RCC 7860 (cell line): ENCODE measurements around the gene ARMC2.
"Not testable (repeated sequence)": the region's sequence is repeated elsewhere in the genome, so short reads cannot be mapped to it uniquely, and the experiment has no call there.

Experiments
- DNase-seq: peaks from one replicate; pipeline ENCODE4 v3.0.0-alpha.2; 2015; ENCODE audit warnings: low spot score
- FAIRE-seq: peaks from 2 replicates; lab custom pipeline; 2012; peaks lifted over from hg19 to GRCh38; lab: Jason Lieb, UNC

ARMC2 gene

DNA sequence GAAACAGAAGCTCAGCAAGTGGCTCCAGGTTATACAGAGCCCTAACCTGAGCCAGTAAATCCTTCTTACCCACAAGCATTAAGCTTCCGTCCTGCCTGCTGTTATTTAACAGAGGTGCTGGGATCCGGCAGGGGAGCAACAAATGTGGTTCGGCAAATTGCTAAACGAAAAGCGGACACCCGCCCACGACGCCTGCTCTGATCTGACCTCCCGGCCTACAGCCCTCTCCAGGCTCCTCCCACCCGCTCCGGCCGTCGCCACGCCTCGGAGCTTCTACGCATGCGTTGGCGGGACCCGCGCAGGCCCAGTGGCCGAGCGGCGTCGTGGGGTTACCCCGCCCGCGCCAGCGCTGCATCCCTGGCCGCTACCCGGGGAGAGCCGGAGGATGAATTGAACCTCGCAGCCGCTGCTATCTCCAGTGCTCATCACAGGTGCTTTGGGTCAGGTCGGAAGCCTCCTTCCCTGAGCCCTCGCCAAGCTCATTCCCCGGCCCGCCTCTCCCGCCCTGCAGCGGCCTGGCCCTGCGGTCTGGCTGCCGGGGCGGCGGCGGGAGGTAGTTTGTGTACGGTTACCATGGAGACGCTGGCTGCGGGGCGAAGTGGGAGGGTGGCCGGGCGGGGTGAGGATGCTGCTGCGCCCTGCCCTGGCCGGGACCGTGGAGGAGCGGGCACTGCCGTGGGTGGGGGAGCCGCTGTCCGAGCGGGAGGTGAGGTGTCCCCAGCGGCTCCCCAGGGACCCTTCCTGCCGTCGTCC is at the start of gene ARMC2:
Gene ARMC2 (plus strand): TSS at position 307 of the 753 bp plus-strand sequence. CDS start 5,846 bp downstream, outside the sequence.
- peak; percentile 75 for DNase-seq
- FAIRE-seq, result no peak

- DNase-seq, result peak; percentile 59
- peak; percentile 67 for FAIRE-seq
Measured at GRCh38 chr6:108798670-108799353, 49.4 kb upstream of the ARMC2 start.

- no peak for DNase-seq
- no peak for FAIRE-seq
Measured at GRCh38 chr6:108799354-108799717, 48.9 kb upstream of the ARMC2 start.

DNA sequence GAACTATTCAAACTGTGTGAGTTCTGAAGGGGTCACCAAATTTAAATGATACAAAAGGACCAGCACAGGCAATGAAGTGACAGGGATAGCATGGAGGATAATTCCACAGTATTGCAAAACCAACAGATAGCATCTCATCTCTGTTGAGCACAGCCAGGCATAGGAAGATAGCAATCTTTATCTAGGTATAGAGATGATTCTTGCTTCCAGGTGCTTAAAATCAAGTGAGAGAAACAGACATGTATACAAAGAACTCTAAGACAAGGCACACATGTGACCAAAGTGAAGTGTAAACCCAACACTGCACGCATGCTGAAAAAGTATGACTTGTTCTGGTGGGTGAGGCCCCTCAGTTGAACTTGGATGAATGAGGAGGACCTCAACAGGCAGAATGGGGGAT is 48.4 kb upstream of the ARMC2 start:
- DNase-seq, result no peak
- no peak for FAIRE-seq

GRCh38 chr6:108800427-108800864 is 47.8 kb upstream of the ARMC2 start:
- DNase-seq (no peak), FAIRE-seq (no peak)

GRCh38 chr6:108801366-108801765 is 46.9 kb upstream of the ARMC2 start:
- no peak for FAIRE-seq
- DNase-seq, result no peak

DNA sequence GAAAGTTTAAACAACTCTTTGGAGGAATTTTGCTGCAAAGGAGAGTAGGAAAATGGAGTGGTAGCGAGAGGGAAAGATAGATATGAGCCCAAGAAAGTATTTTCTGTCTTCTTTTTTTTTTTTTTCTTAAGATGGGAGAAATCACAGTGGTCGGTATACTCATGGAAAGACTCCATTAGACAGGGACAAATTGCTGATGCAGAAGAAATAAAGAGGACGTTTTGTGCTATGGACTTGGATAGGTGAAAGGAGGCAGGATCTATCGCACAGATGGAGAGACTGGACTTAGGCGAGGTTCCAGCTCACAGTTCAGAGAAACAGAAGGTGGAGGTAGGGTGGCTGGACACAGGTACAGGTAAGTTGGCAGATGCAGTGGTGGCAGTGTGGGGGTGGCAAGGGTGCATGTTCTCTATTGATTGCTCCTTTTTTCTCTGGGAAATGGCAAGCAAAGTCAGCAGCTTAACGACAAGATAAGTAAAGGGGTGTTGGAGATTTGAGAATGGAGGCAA is 44.2 kb upstream of the ARMC2 start:
- DNase-seq, result no peak
- FAIRE-seq, result no peak

DNA sequence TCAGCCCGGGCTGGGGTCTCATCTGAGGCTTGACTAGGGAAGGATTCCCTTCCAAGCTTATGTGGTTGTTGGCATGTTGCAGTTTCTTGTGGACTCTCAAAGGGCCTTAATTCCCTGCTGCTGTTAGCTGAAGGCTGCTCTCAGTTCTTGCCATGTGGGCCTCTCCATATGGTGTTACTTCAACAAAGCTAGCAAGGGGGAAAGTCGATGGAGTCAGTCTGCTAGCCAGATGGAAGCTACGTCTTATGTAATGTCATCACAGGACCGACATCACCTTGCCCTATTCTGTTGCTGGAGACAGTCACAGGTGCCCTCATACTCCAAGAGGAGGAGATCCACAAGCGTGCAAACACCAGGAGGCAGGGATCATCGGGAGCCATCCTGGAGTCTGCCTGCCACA is 43.3 kb upstream of the ARMC2 start:
- DNase-seq (no peak), FAIRE-seq (no peak)

GRCh38 chr6:108805611-108806167 is 42.5 kb upstream of the ARMC2 start:
- DNase-seq, result no peak
- FAIRE-seq, result no peak

GRCh38 chr6:108806171-108806570 is 42.1 kb upstream of the ARMC2 start:
- DNase-seq (no peak), FAIRE-seq (no peak)

GRCh38 chr6:108806665-108807064 is 41.6 kb upstream of the ARMC2 start:
- FAIRE-seq, result no peak
- DNase-seq, result no peak

- FAIRE-seq (no peak), DNase-seq (no peak)
Measured at GRCh38 chr6:108807928-108808327, 40.3 kb upstream of the ARMC2 start.

DNA sequence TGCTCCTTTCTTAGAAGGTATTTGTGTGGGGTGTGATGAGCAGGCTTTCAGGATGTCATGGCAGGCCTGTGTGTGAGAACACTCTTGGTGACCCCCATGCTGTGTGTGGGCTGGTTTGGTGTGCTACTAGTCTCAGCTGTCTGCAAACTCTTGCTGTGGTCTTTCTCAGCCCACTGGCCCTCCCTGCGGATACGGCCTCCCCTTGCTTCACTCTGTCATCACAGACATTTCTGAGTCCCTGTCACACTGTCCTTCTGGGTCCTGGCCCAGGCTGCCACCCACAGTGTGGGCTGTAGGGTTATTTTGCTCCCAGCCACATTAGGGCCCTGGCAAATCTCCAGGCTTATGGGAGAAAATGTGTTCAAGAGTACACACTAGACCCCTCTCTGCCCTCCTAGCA is 39.0 kb upstream of the ARMC2 start:
- no peak for FAIRE-seq
- DNase-seq, result no peak

- no peak for DNase-seq
- FAIRE-seq, result no peak
Measured at GRCh38 chr6:108810057-108810643, 38.1 kb upstream of the ARMC2 start.

DNA sequence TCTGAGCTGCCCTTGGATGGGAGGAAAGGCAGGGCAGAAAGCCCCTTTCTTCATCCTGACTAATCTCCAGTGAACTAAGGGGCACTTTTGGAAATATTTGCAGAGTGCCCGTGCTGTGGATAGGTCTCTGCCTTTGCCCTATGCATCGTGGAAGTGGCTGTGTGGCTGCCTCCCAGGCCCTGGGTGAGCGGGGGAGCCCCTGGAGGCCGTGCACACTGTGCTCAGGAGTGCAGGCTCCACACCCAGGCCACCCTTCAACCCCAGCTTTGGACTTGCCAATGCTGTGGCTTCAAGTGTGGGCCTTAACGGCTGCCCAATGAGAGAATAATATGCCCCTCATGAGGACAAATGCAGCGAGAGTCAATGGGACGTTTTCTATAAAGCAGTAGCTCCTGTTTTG is 36.7 kb upstream of the ARMC2 start:
- FAIRE-seq (no peak), DNase-seq (no peak)

DNA sequence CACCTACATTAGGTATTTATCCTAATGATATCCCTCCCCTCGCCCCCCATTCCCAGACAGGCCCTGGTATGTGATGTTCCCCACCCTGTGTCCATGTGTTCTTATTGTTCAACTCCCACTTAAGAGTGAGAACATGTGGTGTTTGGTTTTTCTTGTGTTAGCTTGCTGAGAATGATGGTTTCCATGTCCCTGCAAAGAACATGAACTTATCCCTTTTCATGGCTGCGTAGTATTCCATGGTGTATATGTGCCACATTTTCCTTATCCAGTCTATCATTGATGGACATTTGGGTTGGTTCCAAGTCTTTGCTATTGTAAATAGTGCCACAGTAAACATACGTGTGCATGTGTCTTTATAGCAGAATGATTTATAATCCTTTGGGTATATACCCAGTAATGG is 35.0 kb upstream of the ARMC2 start:
- FAIRE-seq, result not testable (repeated sequence)

GRCh38 chr6:108817276-108817675 is 30.9 kb upstream of the ARMC2 start:
- not testable (repeated sequence) for DNase-seq

More for the DNA sequence above, 35.0 kb upstream of the ARMC2 start:
- not testable (repeated sequence) for DNase-seq

DNA sequence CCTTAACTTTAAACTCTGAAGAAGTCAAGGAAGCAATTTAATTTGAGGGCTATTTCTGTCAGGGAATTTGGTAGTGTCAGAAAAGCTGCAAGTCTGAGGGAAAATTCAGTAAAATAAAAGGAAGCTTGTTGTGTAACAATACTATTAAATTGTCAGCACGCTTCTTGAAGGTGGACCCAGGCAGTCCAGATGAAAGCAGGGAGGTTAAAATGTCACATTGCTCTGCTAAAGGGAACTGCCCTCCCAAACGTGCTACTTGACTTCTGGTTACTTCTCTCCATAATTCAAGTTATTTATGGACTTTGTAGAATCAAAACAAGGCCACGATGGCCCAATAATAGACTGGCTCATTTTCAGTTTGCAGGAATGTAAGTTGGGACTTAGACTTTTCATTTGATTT is 28.2 kb upstream of the ARMC2 start:
- DNase-seq (no peak), FAIRE-seq (no peak)

More at GRCh38 chr6:108817276-108817675, 30.9 kb upstream of the ARMC2 start:
- FAIRE-seq, result not testable (repeated sequence)

DNA sequence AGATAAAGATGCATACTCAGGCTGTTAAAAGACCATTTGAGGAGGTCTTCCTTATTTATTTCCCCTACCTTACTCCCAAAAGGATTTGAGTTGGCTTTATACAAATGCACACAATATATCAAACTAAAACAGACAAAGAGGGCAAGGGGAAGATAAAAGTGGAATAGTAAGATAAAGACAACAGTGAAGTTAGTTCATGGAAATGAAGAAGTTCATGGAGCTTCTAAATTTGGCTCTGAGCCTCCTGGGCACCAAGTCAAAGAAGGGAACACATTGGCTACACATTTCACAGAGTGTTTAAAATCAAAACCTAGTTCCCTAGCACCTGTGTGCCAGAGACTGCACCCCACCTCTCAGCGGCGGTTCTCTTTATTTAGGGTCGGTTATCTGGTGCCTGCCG is 25.8 kb upstream of the ARMC2 start:
- FAIRE-seq, result no peak

DNA sequence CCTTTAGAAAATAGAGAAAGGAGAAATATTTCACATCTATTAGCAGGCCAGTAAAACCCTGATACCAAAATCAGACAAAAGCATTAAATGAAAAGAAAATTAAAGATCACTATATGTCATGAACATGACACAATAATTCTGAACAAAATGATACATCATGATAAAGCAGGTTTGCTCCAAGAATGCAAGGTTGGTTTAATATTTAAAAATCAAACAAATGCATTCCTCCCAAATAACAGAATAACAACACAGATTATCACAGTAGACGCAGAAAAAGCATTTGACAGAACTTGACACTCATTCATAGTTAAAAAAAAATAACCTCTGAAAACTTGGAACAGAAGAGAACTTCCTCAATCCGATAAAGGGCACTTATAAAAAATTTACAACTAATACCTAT is 22.9 kb upstream of the ARMC2 start:
- FAIRE-seq, result no peak

More for the DNA sequence above, 25.8 kb upstream of the ARMC2 start:
- DNase-seq, result no peak

GRCh38 chr6:108831104-108831503 is 17.1 kb upstream of the ARMC2 start:
- no peak for FAIRE-seq
- no peak for DNase-seq

More for the DNA sequence above, 22.9 kb upstream of the ARMC2 start:
- DNase-seq, result no peak
